ENCODE measurements around the gene FTO. TPM values are rescaled to one million over a fixed set of nuclear protein-coding genes. Genes with fewer than 3 reads are reported as not detected.

The FTO gene
- total RNA-seq, 1 donor from 2014 or later, result 65.8 TPM

GRCh38 chr16:54112451-54113206 is 408.7 kb downstream of the FTO start:
- no peak for TF ChIP-seq CTCF (IDR thresholded peaks at IDR 0.05)
- no peaks in the 10 kb centered on the region for H3K4me1 Mint-ChIP-seq
- no peak for ATAC-seq (ENCODE audit: low read depth)
- intact Hi-C loops (cut with micrococcal nuclease), result no loop called here
- no peak overlapping the region for H3K4me3 Mint-ChIP-seq
- no peaks in the 10 kb centered on the region for H3K27me3 Mint-ChIP-seq
- H3K9me3 Mint-ChIP-seq, result no peaks in the 10 kb centered on the region
- CTCF ChIA-PET, result no interaction called here
- no peak overlapping the region for H3K27ac Mint-ChIP-seq
- H3K36me3 Mint-ChIP-seq (ENCODE audit: low read depth), result peaks cover 42% of the 10 kb centered on the region
- POLR2A ChIA-PET, result no interaction called here
- DNase-seq, result no peak

GRCh38 chr16:54115558-54115957 is 411.6 kb downstream of the FTO start:
- peaks cover 41% of the 10 kb centered on the region for H3K36me3 Mint-ChIP-seq (ENCODE audit: low read depth)

GRCh38 chr16:54116124-54116655 is 412.2 kb downstream of the FTO start:
- Mint-ChIP-seq H3K27ac (no peak overlapping the region), H3K9me3 (no peaks in the 10 kb centered on the region), H3K4me3 (no peak overlapping the region), H3K27me3 (no peaks in the 10 kb centered on the region), H3K4me1 (no peaks in the 10 kb centered on the region), H3K36me3 (ENCODE audit: low read depth) (peaks cover 36% of the 10 kb centered on the region)
- no peak for TF ChIP-seq CTCF (IDR thresholded peaks at IDR 0.05)
- ChIA-PET CTCF (no interaction called here), POLR2A (no interaction called here)
- no peak for DNase-seq
- ATAC-seq (ENCODE audit: low read depth), result no peak
- intact Hi-C loops (cut with micrococcal nuclease), result no loop called here

More at GRCh38 chr16:54115558-54115957, 411.6 kb downstream of the FTO start:
- ChIA-PET POLR2A (no interaction called here), CTCF (no interaction called here)
- intact Hi-C loops (cut with micrococcal nuclease), result no loop called here
- Mint-ChIP-seq H3K27ac (no peak overlapping the region), H3K4me1 (no peaks in the 10 kb centered on the region), H3K9me3 (no peaks in the 10 kb centered on the region), H3K27me3 (no peaks in the 10 kb centered on the region), H3K4me3 (no peak overlapping the region)
- DNase-seq (no peak), ATAC-seq (ENCODE audit: low read depth) (no peak)
- TF ChIP-seq CTCF (IDR thresholded peaks at IDR 0.05), result no peak

GRCh38 chr16:54118846-54119245 is 414.9 kb downstream of the FTO start:
- H3K27ac Mint-ChIP-seq, result no peak overlapping the region
- H3K4me1 Mint-ChIP-seq, result no peaks in the 10 kb centered on the region
- intact Hi-C loops (cut with micrococcal nuclease), result no loop called here
- CTCF ChIA-PET, result no interaction called here
- H3K9me3 Mint-ChIP-seq, result no peaks in the 10 kb centered on the region
- DNase-seq, result no peak
- no peak overlapping the region for H3K4me3 Mint-ChIP-seq
- H3K27me3 Mint-ChIP-seq, result no peaks in the 10 kb centered on the region
- peaks cover 14% of the 10 kb centered on the region for H3K36me3 Mint-ChIP-seq (ENCODE audit: low read depth)
- TF ChIP-seq CTCF (IDR thresholded peaks at IDR 0.05), result no peak
- ATAC-seq (ENCODE audit: low read depth), result no peak
- POLR2A ChIA-PET, result no interaction called here

GRCh38 chr16:54120846-54121480 is 417.0 kb downstream of the FTO start:
- ChIA-PET CTCF (no interaction called here), POLR2A (no interaction called here)
- no peak overlapping the region for H3K27ac Mint-ChIP-seq
- ATAC-seq (ENCODE audit: low read depth) (no peak), DNase-seq (no peak)
- H3K27me3 Mint-ChIP-seq, result no peaks in the 10 kb centered on the region
- no peaks in the 10 kb centered on the region for H3K9me3 Mint-ChIP-seq
- H3K4me3 Mint-ChIP-seq, result no peak overlapping the region
- TF ChIP-seq CTCF (IDR thresholded peaks at IDR 0.05), result no peak
- intact Hi-C loops (cut with micrococcal nuclease), result no loop called here
- no peaks in the 10 kb centered on the region for H3K36me3 Mint-ChIP-seq (ENCODE audit: low read depth)
- no peaks in the 10 kb centered on the region for H3K4me1 Mint-ChIP-seq

Data from activated B cell treated with CpG ODN at 0.5 μM for 24 hours (primary cell).